VCaP (cell line): ENCODE results near the gene VTI1A.

ENCODE experiments used
- H3K27ac ChIP-seq: fragments of 450-650 bp; 2 replicates; pipeline ENCODE4 v1.5.1; 2017
- TF ChIP-seq, protein P1 (sequence below): fragments of 450-650 bp; conservative IDR thresholded peaks from 2 replicates; pipeline ENCODE4 v1.5.1; 2017; ENCODE audit warnings: mild to moderate bottlenecking, moderate library complexity

Gene VTI1A

DNA sequence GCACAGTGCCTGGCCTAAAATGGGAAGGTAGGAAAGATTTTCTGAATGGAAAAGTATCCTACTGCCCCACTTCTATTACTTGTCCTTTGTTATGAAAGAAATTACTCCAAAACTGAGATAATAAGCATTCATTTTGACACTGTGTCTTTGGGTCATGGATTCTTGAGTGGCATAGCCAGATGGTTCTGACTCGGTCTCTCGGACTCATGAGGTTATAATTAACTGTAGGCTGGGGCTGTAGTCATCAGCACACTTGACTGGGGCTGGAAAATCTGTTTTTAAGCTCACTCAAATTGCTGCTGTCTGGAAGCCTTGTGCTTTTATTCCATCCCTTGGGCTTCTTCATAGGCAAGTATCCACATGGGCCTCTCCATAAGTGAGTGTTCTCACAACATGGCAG, 160.5 kb downstream of the VTI1A start:
- no peak overlapping the region for H3K27ac ChIP-seq
- TF ChIP-seq, protein P1, sequence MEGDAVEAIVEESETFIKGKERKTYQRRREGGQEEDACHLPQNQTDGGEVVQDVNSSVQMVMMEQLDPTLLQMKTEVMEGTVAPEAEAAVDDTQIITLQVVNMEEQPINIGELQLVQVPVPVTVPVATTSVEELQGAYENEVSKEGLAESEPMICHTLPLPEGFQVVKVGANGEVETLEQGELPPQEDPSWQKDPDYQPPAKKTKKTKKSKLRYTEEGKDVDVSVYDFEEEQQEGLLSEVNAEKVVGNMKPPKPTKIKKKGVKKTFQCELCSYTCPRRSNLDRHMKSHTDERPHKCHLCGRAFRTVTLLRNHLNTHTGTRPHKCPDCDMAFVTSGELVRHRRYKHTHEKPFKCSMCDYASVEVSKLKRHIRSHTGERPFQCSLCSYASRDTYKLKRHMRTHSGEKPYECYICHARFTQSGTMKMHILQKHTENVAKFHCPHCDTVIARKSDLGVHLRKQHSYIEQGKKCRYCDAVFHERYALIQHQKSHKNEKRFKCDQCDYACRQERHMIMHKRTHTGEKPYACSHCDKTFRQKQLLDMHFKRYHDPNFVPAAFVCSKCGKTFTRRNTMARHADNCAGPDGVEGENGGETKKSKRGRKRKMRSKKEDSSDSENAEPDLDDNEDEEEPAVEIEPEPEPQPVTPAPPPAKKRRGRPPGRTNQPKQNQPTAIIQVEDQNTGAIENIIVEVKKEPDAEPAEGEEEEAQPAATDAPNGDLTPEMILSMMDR, result no peak

DNA sequence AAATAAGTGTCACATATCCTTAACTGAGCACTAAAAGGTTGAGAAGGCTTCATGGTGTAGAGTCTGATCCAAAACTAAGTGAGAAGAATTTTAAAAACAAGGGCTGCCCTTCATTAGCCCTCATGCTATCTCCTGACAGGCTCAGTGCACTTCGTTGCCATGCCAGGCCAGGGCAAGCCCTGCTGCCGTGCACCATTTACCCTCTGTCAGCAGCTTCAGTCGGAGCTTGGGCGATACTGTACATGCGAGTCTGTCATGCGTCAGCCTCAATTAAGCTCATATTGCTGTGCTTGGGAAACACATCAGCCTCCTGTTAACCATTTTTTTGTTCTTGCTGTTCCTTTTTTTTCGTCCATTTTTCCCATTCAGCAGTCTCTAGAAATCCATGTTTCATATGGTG, 166.6 kb downstream of the VTI1A start:
- H3K27ac ChIP-seq, result no peak overlapping the region
- TF ChIP-seq, protein P1, result no peak

DNA sequence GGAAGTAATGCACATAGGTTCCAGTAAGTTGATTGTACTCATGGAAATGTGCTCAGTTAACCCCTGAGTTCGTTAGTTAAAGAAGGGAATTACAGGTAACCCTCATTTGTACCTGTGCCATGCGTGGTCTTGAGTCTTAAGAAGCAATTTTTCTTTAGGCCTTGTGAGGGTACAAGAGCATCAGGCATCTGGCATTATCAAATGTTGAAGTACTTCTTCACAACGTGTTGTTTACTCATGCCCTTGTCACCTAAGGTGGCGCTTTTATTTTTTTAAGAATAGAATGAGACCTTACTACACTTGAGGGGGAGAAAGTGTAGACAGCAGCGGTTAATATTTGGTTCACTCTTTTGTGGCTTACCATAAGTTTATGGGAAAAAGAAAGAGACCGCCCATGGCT, 167.1 kb downstream of the VTI1A start:
- no peak overlapping the region for H3K27ac ChIP-seq
- TF ChIP-seq, protein P1, result no peak

DNA sequence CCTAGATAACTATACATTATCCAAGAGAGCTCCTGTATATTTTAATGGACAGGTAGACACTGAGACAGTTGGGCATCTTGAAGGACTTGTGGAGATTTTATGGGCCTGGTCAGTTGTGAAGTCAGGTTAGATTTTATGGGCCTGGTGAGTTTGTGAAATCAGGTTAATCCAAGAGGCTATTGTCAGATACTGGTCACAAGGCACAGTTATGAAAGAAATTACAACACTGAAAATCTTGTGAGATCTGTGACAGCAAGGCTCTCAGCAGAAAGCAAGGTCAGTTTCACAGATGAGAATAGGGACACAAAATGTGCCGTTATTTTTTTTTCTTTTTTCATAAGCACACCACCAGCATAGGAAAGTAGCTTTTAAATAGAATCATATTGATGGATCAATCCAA, 167.6 kb downstream of the VTI1A start:
- H3K27ac ChIP-seq, result no peak overlapping the region

DNA sequence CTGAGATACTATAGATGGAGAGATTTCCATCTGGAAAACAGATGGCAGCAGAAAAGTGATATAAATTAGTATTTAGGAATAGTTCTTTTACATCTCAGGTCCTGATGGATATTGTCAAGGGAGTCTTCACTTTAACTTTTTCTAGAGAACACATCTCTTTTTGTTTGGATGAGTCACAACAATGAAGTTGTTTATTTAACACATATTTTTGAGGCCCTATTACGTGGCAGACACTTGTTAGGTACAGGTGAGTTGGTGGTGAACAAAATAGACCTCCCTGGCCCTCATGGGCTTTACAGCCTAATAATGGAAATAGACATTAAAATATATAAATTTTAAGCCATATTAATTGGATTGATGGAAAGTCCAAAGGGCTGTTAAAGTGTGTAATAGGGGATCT, 168.3 kb downstream of the VTI1A start:
- no peak overlapping the region for H3K27ac ChIP-seq
- TF ChIP-seq, protein P1, result no peak

More for the DNA sequence above, 167.6 kb downstream of the VTI1A start:
- TF ChIP-seq, protein P1, result no peak

DNA sequence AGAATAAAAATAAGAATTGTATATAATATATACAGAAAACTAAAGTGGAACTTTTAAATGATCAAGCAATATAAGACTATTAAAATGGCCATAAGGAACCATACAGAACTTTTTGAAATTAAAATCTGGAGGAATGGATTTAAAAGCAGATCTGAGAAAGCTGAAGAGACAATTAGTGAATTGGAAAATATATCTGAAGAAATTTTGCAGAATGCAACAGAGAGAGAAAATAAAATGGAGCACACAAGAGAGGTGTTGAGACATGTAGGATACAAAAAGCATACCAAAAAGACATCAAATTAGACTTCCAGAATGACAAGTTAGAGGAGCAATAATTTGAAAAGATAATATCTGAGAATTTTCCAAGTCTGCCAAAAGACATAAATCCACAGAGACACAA, 169.6 kb downstream of the VTI1A start:
- no peak overlapping the region for H3K27ac ChIP-seq
- TF ChIP-seq, protein P1, result no peak

DNA sequence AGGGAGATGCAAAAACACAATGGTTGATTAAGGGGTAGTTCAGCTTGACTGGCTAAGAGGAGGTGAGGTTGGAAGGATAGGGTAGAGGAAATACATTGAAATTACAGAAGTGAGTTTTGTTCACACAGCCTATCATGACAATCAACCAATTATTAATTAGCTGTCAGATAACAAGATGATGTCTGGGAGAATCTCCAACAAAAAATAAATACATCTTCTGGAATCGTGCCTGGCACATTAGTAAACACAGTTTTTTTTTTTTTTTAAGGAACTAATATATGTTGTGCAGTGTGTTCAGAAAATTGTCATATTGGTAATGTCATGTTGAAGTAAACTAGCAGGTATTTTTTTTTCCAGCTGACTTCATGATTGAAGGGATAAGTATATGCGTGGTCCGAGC, 171.8 kb downstream of the VTI1A start:
- no peak overlapping the region for H3K27ac ChIP-seq
- TF ChIP-seq, protein P1, result no peak

DNA sequence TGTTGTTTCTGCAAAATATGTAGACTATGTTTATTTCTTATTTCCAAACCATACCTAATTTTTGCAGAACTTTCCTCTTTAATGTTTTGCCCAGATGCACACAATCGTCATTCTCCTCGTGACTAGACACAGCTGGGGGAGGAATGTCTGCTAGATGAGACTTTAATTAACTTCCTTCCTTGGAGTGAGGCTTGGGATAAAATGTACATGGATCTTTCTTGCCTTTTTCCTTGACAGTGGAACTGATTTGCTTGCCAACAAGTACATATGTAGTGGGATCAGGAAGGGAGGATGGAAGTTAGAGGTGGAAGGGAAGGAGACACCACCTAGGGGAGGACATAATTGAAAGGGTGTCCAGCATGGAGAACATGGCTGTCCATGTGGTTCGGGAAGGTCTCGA, 172.5 kb downstream of the VTI1A start:
- H3K27ac ChIP-seq, result no peak overlapping the region
- TF ChIP-seq, protein P1, result no peak
